HPDE6-E6E7 (cell line): ENCODE data around the gene TMEM229A.
"Not testable (repeated sequence)": the region's sequence is repeated elsewhere in the genome, so short reads cannot be mapped to it uniquely, and the experiment has no call there.

Experiments
- DNase-seq: peaks from one replicate; pipeline ENCODE4 v3.0.0; 2011; ENCODE audit warnings: missing footprints; ENCODE audit errors: extremely low spot score

TMEM229A gene

DNA sequence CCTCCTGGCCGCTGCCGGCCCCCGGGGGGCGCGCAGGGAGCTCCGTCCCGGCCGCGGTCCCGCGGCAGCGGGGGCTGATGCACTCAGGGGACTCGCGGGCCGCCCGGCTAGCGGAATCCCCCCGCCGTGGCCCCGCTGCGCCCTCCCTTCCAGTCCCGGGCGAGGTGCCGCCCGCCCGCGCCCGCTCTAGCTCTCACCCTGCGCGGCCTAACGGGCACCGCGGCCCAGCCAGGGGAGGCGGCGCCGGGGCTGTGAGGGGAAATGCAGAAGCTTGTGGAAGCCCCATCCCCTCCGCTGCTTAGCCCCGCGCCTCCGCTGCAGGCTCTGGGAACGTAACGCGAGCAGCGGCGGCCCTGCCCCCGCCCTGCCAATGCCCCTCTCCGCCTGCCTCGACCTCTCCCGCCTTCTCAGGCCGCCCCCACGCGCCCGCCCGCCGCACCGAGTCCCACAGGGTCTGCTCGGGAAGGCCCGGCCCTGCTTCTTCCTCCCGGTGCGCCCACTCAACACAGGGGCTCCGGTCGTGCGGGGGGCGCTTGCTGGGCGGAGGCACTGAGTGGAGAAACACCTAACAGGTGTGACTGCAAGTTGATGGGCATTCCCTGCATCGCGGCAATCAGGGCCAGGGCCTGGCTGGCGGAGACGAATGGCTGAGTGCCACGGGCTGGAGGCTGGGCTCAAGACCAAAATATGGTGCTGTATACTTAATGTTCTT, 384 bp upstream of the TMEM229A start:
- DNase-seq = no peak

DNA sequence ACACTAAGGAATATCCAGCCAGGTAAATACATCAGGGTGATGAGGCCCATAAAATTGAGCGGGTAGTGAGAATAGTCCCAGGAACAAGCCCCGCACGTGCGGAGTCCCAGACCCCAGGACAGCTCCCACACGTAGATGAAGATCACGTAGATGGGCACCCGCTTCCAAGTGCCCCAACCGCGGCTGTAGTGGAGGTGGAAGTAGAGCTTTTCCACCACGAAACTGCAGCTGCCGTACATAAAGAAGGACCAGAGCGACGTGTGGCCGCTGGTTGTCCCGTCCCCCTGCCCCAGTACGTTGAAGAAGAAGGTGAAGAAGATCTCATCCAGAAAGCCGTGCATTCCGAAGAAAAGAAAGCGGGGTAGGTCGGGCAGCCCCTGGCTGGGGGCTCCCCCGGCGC, 948 bp downstream of the TMEM229A start:
- no peak for DNase-seq

DNA sequence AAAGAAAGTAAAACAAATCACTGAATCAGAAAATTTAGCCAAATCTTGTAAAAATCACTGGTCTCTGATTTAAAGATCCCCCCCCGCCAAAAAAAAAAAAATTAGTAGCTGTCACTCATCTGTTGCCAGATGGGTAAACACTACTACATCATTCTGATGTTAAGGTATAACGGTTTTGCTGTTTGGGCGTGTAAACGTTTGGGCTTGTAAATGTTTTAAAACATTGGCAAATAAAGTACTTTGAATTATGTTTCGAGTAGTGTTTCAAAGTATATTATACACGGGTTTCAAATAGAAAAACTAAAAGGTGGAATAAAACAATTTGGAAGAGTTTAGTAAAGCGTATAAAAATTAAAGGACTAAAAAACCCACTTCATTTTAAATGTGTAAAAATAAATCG, 1.5 kb downstream of the TMEM229A start:
- DNase-seq = no peak

DNA sequence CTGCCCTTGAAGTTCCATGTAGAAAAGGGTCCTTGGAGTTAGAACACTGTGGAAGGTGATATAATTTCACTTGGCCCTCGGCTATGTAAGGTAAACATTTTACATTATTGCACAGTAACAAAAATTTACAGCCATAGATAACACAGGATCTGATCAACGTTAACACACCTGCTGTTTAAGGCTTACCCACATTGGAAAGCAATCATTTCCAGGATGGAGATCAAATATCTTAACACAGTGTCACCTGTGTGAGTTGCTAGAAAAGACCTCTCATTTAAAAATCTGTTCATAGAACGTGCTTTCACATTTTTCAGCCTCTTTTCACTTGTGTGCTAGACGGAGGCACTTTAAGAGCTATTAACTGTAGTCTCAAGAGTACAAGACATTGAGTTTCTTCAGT, 1.9 kb downstream of the TMEM229A start:
- no peak for DNase-seq

DNA sequence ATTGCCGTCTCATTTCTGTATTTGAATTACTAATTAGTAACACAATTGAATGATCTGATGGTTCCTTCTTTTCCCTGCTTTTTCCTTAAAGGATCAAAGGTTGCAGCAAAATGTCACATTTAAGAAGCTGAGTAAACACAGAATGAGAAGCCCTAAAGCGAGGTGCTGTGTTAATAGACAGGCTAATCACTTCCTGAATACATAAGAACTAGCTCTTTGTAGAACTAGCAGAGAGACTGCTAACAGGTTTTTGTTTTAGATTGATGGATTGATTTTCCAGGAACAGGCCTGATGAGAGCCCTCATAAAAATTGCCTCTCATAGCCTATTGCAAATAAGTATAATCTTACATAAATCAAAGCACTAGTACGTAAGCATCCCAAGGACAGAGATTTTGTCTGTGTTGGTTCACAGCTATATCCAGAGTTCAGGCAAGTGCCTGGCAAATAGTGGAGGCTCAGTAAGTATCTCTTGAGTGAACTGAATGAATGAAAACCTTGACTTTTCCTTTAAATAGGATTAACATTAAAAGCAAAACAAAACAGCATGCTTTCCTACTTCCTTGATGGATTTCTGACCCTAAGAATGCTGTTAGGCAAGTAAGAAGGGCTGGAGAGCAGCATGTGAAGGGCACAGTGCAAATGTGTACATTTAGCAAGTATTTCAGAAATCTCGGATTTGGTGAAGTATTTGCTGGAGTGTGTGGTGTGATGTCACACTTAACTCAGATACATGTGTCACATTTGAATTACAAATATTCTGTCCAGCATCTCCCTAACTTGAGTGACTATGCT, 3.3 kb downstream of the TMEM229A start:
- no peak for DNase-seq

DNA sequence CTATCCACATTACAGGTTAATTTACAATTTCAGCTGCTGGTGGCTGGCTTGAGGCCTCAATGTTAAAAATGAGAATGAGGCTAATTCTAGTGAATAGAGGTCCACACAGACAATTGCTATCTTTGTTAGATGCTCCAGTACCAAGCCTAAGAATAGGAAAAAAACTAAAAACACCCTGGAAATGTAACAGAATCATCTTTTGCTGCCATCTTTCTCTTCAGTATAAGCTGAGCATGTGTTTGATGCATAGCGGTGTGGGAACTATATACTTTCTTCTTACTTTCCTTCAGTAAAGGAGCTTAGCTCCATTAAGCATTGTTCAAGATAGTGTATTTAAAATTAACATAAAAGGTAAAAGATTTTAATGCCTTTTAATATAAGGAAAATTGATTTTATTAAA, 5.6 kb downstream of the TMEM229A start:
- no peak for DNase-seq

DNA sequence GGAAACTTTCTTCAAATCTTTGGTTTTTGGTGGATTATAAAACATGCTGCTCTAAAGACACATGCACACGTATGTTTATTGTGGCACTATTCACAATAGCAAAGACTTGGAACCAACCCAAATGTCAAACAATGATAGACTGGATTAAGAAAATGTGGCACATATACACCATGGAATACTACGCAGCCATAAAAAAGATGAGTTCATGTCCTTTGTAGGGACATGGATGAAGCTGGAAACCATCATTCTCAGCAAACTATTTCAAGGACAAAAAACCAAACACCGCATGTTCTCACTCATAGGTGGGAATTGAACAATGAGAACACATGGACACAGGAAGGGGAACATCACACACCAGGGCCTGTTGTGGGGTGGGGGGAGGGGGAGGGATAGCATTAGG, 8.5 kb downstream of the TMEM229A start:
- not testable (repeated sequence) for DNase-seq

DNA sequence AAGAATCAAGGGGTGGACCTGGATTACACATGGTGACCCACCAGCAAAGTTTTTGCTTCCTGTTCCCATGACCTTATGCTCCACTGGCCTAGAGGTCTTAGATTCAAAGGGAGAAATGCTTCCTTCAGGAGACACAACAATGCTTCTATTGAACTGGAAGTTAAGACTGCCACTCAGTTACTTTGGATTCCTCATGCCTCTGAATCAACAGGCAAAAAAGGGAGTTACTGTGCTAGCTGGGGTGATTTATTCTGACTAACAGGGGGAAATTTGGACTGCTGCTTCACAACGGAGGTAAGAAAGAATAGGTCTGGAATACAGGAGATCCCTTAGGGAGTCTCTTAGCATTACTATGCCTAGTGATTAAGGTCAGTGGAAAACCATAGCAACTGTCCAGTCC, 10.3 kb downstream of the TMEM229A start:
- DNase-seq = no peak

DNA sequence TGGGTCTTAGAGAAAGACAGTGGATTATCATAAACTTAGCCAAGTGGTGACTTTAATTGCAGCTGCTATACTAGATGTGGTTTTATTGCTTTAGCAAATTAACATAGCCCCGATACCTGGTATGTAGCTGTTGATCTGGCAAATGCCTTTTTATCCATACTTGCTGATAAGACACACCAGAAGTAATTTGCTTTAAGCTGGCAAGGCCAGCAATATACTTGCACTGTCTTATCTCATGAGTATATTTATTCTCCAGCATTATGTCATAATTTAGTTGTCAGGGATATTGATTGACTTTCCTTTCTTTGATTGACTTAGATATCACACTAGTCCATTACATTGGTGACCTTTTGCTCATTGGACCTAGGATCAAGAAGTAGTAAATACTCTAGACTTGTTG, 12.8 kb downstream of the TMEM229A start:
- DNase-seq = no peak

DNA sequence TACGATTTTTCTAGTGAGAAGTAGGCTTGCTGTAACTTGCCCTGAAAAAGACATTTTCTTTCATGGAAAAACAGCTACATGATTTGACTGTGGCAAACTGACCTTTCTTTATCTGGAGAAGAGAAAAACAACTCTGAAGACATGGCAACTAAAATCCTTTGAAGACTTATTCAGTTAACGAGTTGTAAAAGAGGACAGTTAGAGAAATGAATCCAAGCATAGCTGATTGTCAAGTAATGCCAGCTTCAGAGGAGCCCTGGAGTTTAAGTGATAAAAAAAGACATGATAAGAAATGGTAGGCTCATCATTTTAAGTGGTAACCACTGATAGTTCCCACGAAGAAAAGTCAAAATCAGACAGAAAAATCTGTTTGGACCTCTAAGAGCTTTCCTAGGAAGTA, 19.6 kb downstream of the TMEM229A start:
- no peak for DNase-seq

DNA sequence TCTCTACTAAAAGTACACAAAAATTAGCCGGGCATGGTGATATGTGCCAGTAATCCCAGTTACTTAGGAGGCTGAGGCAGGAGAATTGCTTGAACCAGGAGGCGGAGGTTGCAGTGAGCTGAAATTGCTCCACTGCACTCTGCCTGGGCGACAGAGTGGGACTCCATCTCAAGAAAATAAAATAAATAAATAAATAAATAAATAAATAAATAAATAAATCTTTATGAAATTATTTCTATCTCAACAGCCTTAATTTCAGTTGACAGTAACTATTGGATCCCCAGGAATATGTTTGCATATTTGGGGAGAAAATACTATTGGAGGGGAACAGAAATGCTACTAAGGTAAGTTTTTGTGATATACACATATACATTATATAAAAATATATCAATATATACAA, 20.0 kb downstream of the TMEM229A start:
- DNase-seq = no peak

DNA sequence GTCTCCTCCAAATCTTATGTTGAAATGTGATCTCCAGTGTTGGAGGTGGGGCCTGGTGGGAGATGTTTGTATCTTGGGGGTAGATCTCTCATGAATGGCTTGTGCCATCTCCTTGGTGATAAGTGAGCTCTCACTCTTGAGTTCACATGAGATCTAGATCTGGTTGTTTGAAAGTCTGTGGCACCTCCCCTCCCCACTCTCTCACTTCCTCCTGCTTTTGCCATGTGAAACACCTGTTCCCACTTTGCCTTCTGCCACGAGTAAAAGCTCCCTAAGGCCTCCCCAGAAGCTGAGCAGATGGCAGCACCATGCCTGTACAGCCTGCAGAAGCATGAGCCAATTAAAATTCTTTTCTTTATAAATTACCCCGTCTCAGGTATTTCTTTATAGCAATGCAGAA, 23.5 kb downstream of the TMEM229A start:
- no peak for DNase-seq

DNA sequence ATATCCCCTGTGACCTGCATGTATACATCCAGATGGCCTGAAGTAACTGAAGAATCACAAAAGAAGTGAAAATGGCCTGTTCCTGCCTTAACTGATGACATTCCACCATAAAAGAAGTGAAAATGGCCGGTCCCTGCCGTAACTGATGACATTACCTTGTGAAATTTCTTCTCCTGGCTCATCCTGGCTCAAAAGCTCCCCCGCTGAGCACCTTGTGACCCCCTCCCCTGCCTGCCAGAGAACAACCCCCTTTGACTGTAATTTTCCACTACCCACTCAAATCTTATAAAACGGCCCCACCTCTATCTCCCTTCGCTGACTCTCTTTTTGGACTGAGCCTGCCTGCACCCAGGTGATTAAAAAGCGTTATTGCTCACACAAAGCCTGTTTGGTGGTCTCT, 24.6 kb downstream of the TMEM229A start:
- not testable (repeated sequence) for DNase-seq

DNA sequence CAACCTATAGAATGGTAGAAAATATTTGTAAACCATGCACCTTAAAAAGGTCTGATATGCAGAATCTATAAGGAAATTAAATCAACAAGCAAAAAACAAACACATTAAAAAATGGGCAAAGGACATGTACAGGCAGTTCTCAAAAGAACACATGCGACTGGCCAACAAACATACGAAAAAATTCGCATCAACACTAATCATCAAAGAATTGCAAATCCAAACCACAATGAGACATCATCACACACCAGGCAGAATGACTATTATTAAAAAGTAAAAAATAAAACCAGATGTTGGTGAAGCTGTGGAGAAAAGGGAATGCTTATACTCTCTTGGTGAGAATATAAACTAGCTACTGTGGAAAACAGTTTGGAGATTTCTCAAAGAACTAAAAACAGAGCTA, 33.2 kb downstream of the TMEM229A start:
- no peak for DNase-seq

DNA sequence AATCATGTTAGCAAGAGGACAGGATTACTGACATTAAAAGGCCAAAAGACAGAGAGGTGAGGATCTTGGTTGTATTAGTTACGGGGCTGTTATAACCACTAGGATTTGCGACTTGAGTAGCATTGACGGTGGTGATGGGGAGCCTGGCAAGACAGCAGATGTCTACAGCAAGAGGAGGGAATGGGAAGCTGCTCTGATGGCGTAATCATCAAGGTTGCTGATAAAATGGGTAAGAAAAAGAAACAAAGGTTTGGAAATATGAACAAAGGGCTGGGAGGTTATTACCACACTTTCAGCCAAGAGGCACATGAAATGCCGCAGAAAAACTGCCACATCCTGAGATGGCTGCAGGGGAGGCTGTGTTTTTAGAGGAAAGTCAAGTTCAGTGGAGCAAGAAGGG, 33.9 kb downstream of the TMEM229A start:
- DNase-seq = no peak

DNA sequence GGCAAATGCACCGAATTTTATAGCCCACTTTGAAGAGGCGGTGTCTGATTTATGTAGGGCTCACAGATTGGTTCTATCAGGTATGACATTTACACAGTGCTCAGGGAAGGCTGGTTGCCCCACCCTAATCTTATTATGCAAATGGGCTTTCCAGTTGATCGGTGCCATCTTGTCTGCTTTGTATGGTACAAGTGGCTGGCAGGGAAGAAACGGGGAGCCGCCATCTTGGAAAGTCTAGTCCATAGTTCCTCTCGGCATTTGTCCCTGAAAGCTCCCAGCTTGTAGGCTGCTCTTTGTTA, 36.6 kb downstream of the TMEM229A start:
- DNase-seq = no peak

DNA sequence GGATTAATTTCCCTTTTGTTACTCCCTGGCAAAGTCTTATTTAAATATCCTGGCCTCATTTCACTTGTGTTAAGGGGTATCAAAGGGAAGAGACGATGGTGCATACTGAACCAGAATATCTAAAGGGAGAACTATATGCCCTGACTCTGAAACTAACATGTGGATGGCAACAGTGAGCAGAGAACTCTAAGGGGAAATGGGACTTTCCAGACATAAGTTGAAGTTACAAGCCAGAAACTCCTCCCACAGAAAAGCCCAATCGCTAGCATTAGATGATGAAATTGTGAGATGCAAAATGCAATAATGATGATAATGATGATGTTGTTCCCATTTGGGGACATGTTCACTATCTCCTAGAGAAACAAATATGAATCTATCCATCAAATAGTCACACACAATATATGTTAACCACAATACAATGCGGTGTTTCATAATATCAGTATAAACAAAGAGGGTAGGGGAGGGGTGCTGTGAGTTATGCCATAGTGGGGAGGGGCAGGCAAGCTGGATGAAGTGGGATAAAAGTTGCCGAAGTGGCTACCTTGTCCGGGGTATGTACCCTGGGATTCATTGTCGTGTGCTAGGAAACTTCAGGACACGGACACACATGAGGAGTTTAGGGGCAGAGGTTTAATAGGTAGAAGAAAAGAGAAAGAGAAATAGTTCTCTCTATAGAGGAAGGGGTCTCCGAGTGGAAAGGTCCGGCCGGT, 37.1 kb downstream of the TMEM229A start:
- no peak for DNase-seq

DNA sequence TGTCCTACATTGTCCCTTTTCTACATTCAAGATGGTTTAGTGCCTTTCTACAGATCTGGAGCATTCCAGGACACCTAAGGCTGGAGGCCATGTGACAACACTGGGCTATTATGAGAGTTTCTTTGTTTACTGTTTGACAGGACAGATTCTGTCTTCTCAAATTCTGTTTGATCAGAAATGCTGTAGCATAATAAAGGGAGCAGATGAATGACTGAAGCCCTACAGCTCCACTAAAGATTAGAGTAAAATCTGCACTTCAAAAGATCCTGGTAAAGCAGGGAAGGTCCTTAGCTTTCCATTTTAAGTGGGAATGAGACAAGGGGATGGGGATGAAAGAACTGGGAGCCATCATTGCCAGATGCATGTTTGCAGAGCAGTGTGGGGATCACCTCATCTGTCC, 38.4 kb downstream of the TMEM229A start:
- no peak for DNase-seq

DNA sequence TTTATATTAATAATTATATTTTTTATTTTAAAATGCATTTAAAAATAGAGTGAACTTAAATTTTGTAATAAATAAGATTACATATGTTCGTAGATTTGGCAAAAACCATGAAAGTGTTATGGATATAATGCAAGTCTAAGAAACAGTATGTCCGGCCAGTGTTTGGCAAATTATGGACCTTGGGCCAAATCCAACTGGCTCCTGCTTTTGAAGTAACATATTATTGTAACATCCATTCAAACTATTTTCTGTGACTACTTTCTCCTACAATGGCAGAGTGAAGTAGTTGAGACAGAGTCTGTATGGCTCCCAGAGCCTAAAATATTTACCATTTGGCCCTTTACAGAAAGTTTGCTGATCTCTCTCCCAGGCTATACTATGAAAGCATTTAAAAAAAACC, 38.9 kb downstream of the TMEM229A start:
- DNase-seq = no peak

DNA sequence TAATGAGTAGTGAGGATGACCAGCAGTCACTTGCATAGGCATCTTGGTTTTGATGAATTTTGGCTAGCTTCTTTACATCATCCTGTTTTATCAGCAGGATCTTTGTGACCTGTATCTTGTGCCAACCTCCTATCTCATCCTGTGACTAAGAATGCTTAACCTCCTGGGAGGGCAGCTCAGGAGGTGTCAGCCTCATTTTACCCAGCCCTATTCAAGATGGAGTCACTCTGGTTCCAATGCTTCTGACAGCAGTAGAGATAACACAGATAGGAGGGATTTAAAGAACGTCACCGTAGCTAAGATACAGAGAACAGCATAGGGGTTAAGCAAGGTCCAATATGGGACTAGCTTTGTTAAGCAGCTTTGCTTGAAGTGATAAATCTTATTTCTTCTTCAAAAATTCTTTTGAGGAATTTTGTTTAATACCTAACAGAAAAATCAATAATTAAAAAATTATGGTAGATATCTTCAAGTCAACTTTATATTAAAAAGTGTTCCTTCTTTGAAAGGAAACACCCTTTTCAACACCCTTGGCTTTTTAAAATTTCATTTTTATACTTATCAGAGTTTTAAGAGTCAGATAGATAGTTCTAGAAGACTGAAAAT, 39.9 kb downstream of the TMEM229A start:
- DNase-seq = no peak

DNA sequence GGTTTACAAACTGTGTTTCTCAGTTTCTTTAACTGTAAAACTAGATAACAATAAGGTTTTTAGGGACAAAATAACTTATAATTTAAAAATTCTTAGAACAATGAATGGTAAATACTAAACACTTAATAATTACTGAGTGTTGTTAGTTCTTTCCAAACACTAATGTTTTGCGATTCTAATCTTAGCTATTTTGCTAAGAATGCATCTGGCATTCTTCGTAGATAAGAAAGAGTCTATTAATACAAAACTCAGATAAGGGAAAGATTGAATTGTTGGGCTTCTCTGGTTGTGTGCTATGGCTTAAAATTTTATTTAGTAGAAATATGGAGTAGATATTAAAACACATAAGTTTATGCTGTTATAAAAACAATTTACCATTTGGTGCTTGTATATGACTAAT, 45.4 kb downstream of the TMEM229A start:
- no peak for DNase-seq
